Measurements from ENCODE around the gene CYP24A1. TPM values are rescaled to one million over a fixed set of nuclear protein-coding genes. Genes with fewer than 3 reads are reported as not detected.

The CYP24A1 gene
- total RNA-seq, 1 donor: not detected

DNA sequence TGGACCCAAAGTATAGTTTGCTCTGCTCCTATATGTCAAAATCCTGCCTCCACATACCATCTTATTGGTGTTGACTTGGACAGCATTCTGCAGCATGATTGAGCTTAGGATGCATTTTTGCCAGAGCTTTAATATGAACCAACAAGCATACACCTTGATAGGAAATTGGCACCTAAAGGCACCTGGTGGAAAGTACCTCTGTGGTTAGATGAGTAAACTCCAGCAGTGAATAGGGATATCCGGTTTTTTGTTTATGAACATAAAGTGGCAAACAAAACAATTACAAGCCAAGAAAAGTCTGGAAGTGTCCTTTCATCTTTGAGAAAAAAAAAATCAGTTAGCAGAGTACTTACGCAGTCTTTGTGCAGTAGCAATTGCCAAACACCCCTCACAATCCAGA, 6.2 kb upstream of the CYP24A1 start:
- DNase-seq (ENCODE audit: insufficient read length, low spot score, missing footprints): no peak
- TF ChIP-seq, protein P1, sequence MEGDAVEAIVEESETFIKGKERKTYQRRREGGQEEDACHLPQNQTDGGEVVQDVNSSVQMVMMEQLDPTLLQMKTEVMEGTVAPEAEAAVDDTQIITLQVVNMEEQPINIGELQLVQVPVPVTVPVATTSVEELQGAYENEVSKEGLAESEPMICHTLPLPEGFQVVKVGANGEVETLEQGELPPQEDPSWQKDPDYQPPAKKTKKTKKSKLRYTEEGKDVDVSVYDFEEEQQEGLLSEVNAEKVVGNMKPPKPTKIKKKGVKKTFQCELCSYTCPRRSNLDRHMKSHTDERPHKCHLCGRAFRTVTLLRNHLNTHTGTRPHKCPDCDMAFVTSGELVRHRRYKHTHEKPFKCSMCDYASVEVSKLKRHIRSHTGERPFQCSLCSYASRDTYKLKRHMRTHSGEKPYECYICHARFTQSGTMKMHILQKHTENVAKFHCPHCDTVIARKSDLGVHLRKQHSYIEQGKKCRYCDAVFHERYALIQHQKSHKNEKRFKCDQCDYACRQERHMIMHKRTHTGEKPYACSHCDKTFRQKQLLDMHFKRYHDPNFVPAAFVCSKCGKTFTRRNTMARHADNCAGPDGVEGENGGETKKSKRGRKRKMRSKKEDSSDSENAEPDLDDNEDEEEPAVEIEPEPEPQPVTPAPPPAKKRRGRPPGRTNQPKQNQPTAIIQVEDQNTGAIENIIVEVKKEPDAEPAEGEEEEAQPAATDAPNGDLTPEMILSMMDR (IDR thresholded peaks at IDR 0.05; ENCODE audit: extremely low read depth, low read depth, low read length): no peak
- H4K20me1 ChIP-seq (ENCODE audit: insufficient read depth, low read length): no peaks in the 10 kb centered on the region
- H3K27ac ChIP-seq (ENCODE audit: low read depth, low read length): no peak overlapping the region
- no peak overlapping the region for H3K4me3 ChIP-seq (ENCODE audit: insufficient read depth, low read length)
- no peaks in the 10 kb centered on the region for H3K4me1 ChIP-seq (ENCODE audit: insufficient read depth, low read length)
- no peaks in the 10 kb centered on the region for H3K36me3 ChIP-seq (ENCODE audit: insufficient read depth, low read length)
- H2AFZ ChIP-seq (ENCODE audit: low read length): no peak overlapping the region
- peaks cover 25% of the 10 kb centered on the region for H3K27me3 ChIP-seq (ENCODE audit: insufficient read depth, low read length)
- H3K9me3 ChIP-seq (ENCODE audit: low read depth, low read length): no peaks in the 10 kb centered on the region
- H3K4me2 ChIP-seq (ENCODE audit: insufficient read depth, low read length): no peak overlapping the region
- no peaks in the 10 kb centered on the region for H3K79me2 ChIP-seq (ENCODE audit: insufficient read depth, low read length)

DNA sequence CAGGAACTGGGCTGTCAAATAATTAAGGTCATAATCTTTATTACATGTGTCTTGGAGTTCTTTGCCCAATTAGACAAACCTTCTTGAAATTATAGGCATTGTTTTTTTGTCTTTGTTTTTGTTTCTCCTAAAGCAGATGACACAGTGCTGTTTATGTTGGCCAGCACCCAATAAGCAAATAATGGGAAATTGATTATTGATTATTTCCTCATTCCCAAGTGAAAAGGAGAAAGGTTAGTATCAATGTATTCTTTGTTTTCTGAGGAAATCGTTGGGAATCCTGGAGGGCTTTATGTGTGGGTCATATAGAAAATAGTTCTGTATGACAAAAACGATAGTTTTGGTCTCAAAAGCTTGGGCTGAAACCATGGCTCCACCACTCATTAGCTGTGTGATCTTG, 4.5 kb upstream of the CYP24A1 start:
- no peak overlapping the region for H3K4me2 ChIP-seq (ENCODE audit: insufficient read depth, low read length)
- TF ChIP-seq, protein P1 (IDR thresholded peaks at IDR 0.05; ENCODE audit: extremely low read depth, low read depth, low read length): no peak
- no peak overlapping the region for H3K27ac ChIP-seq (ENCODE audit: low read depth, low read length)
- no peak overlapping the region for H2AFZ ChIP-seq (ENCODE audit: low read length)
- no peaks in the 10 kb centered on the region for H3K36me3 ChIP-seq (ENCODE audit: insufficient read depth, low read length)
- H3K27me3 ChIP-seq (ENCODE audit: insufficient read depth, low read length): peaks cover 35% of the 10 kb centered on the region
- no peak for DNase-seq (ENCODE audit: insufficient read length, low spot score, missing footprints)
- no peaks in the 10 kb centered on the region for H3K79me2 ChIP-seq (ENCODE audit: insufficient read depth, low read length)
- H4K20me1 ChIP-seq (ENCODE audit: insufficient read depth, low read length): no peaks in the 10 kb centered on the region
- H3K4me1 ChIP-seq (ENCODE audit: insufficient read depth, low read length): no peaks in the 10 kb centered on the region
- no peaks in the 10 kb centered on the region for H3K9me3 ChIP-seq (ENCODE audit: low read depth, low read length)
- H3K4me3 ChIP-seq (ENCODE audit: insufficient read depth, low read length): no peak overlapping the region

DNA sequence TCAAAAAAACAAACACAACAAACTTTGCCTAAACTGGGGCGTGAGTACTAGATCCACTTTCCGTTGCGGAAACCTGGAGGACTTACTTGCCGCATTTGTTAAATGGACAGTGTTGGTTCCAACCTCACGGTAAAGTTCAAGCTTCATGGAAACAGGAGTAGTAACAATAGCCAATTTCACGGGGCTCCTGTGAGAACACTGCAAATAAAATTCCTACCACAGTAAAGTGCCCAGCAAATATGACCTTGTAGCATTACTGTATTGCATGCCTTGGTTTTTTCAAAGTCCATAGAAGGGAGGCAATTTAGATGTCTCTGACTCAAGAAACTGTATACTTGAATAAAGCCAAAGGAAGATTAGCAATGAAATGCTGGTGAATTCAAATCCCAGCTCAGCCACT, 3.6 kb upstream of the CYP24A1 start:
- no peak for DNase-seq (ENCODE audit: insufficient read length, low spot score, missing footprints)
- Histone ChIP-seq H4K20me1 (ENCODE audit: insufficient read depth, low read length) (no peaks in the 10 kb centered on the region), H3K9me3 (ENCODE audit: low read depth, low read length) (no peaks in the 10 kb centered on the region), H3K4me3 (ENCODE audit: insufficient read depth, low read length) (no peak overlapping the region), H3K79me2 (ENCODE audit: insufficient read depth, low read length) (no peaks in the 10 kb centered on the region), H2AFZ (ENCODE audit: low read length) (no peak overlapping the region), H3K27me3 (ENCODE audit: insufficient read depth, low read length) (peaks cover 42% of the 10 kb centered on the region), H3K4me1 (ENCODE audit: insufficient read depth, low read length) (no peaks in the 10 kb centered on the region), H3K4me2 (ENCODE audit: insufficient read depth, low read length) (no peak overlapping the region), H3K27ac (ENCODE audit: low read depth, low read length) (no peak overlapping the region), H3K36me3 (ENCODE audit: insufficient read depth, low read length) (no peaks in the 10 kb centered on the region)
- TF ChIP-seq, protein P1 (IDR thresholded peaks at IDR 0.05; ENCODE audit: extremely low read depth, low read depth, low read length): no peak

DNA sequence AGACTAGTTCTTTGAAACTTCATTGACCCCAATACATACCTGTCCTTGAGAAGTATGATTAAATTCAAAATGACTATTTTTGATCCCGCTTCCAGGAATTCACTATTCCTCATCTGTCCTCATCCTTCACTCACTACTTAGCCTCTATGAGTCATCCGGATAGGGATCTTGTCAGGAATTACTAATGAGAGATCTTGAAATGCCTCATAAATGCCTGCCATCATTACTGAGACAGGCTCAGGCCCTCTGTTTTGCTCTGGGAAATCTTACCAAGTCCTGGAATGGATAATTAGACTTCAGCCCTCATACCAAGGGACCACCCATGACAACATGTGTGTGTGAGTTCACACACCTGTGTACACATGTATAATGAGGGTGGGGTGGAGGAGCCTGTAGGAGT, 2.8 kb upstream of the CYP24A1 start:
- DNase-seq (ENCODE audit: insufficient read length, low spot score, missing footprints): no peak
- H4K20me1 ChIP-seq (ENCODE audit: insufficient read depth, low read length): no peaks in the 10 kb centered on the region
- H2AFZ ChIP-seq (ENCODE audit: low read length): no peak overlapping the region
- peaks cover 49% of the 10 kb centered on the region for H3K27me3 ChIP-seq (ENCODE audit: insufficient read depth, low read length)
- no peaks in the 10 kb centered on the region for H3K4me1 ChIP-seq (ENCODE audit: insufficient read depth, low read length)
- TF ChIP-seq, protein P1 (IDR thresholded peaks at IDR 0.05; ENCODE audit: extremely low read depth, low read depth, low read length): no peak
- H3K79me2 ChIP-seq (ENCODE audit: insufficient read depth, low read length): no peaks in the 10 kb centered on the region
- H3K36me3 ChIP-seq (ENCODE audit: insufficient read depth, low read length): no peaks in the 10 kb centered on the region
- no peak overlapping the region for H3K4me3 ChIP-seq (ENCODE audit: insufficient read depth, low read length)
- H3K27ac ChIP-seq (ENCODE audit: low read depth, low read length): no peak overlapping the region
- no peaks in the 10 kb centered on the region for H3K9me3 ChIP-seq (ENCODE audit: low read depth, low read length)
- no peak overlapping the region for H3K4me2 ChIP-seq (ENCODE audit: insufficient read depth, low read length)
